Transverse colon (tissue), 4 donors: ENCODE data around the gene WDR62.

ENCODE experiments used
- EP300 ChIP-seq: sonication (generic); formaldehyde crosslinking; IDR thresholded peaks from one replicate; pipeline ENCODE4 v1.6.1; 2017; ENCODE audit warnings: antibody characterized with exemption, low read depth
- POLR2A ChIP-seq: fragments of 450-650 bp; IDR thresholded peaks from one replicate; pipeline ENCODE4 v1.6.1; 2016; ENCODE audit warnings: antibody characterized with exemption, mild to moderate bottlenecking, moderate library complexity
- POLR2AphosphoS5 ChIP-seq, 3 donors: sonication (generic); formaldehyde crosslinking; IDR thresholded peaks; one replicate each; pipeline ENCODE4 v1.6.1; 2016; ENCODE audit warnings: antibody characterized with exemption in 3 of 3
- TF ChIP-seq, protein P1 (sequence below), 5 experiments: fragments of 200-600 bp in 3 of 5; fragments of 450-650 bp in 2 of 5; sonication (generic) in 3 of 5; IDR thresholded peaks; 1 replicate in 2 of 5; 2 replicates in 3 of 5; pipeline ENCODE4 v1.5.1; 2016 to 2017; ENCODE audit warnings: antibody characterized with exemption in 5 of 5, inconsistent platforms in 3 of 5, mild to moderate bottlenecking in 2 of 5, moderate library complexity in 1 of 5

- TF ChIP-seq, protein P1, sequence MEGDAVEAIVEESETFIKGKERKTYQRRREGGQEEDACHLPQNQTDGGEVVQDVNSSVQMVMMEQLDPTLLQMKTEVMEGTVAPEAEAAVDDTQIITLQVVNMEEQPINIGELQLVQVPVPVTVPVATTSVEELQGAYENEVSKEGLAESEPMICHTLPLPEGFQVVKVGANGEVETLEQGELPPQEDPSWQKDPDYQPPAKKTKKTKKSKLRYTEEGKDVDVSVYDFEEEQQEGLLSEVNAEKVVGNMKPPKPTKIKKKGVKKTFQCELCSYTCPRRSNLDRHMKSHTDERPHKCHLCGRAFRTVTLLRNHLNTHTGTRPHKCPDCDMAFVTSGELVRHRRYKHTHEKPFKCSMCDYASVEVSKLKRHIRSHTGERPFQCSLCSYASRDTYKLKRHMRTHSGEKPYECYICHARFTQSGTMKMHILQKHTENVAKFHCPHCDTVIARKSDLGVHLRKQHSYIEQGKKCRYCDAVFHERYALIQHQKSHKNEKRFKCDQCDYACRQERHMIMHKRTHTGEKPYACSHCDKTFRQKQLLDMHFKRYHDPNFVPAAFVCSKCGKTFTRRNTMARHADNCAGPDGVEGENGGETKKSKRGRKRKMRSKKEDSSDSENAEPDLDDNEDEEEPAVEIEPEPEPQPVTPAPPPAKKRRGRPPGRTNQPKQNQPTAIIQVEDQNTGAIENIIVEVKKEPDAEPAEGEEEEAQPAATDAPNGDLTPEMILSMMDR (IDR thresholded peaks at IDR 0.05), result no peak
- TF ChIP-seq POLR2A (no peak), POLR2AphosphoS5 (IDR thresholded peaks at IDR 0.05) (no peak), EP300 (no peak)
These were observed 31.3 kb upstream of the WDR62 start for GRCh38 chr19:36023432-36023831.
